ENCODE measurements around the gene SMARCB1. TPM values are rescaled to one million over a fixed set of nuclear protein-coding genes. Genes with fewer than 3 reads are reported as not detected.

The SMARCB1 gene
- total RNA-seq, 1 donor from 2014 or later = 21.8 TPM

DNA sequence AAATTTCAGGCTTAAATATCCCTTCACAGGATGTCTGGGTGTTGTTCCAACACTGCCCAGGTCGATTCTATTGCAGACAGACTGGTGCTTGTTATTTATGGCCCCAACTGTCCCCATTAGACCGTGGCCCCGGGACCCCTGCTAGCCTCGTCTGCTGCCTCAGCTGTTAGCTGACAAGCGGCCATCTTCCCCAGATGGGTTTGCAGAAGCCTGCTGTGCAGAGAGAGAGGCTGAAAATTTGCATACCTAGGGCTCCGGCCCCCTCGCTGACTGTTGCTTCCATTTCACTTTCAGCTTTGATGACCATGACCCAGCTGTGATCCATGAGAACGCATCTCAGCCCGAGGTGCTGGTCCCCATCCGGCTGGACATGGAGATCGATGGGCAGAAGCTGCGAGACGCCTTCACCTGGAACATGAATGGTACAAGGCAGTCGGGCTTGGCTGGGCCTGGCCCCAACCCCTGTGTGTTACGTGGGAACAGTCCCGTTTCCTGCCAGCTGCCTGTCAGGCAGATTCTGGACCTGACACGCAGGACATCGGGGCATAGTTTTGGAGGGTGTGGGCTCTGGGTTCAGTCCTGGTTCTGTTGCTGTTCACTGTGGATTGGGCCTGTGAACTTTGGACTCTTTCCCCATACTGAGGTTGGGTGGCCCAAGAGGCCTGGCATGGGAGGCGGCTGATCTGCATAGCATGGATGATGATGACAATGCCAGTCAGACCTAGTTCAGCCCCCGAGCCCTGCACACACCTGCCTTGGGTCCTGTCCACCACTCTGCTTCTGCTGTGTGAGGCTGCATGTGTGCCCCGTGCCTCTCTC lies 16.4 kb downstream of the SMARCB1 start:
- no peak for DNase-seq (ENCODE audit: low read depth in 2 of 2)

DNA sequence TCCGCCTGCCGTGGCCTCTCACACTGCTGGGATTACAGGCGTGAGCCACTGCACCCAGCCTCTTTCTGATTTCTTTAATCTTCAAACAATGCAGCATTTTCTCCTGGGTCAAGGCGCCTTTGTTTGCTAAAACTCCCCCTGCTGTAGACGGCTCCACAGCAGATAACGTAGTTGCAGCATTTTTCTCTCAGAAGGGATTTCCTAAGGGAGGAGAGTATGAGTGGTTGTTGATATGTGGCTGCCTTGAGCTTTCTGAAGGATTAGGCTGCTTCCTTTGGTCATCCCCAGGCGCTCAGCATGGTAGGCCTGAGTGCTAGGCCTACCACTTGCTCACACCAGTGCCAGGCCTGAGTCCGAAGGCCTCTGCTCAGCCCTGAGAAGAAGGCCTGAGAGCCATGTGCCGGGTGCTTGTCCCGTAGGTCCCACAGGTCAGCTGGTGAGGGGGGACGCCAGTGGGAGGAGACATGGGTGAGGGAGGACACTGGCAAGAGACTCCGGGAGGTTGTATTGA lies 18.1 kb downstream of the SMARCB1 start:
- no peak for DNase-seq (ENCODE audit: low read depth in 2 of 2)

DNA sequence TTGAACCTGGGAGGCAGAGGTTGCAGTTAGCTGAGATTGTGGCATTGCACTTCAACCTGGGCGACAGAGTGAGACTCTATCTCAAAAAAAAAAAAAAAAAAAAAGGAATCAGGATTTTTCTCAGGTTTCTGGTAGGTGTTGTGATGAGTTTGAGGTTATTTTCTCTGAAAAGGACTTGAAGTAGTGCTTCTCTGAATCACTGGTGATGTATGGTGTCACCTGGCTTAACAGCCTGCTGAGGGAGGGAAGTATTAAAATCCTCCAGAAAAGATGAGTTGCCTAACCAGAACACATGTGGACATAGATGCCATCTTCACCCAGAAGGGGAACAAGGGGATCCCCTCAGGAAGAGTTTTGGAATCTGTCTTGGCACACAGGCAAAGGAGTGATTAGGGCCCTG lies 20.1 kb downstream of the SMARCB1 start:
- no peak for DNase-seq (ENCODE audit: low read depth in 2 of 2)

DNA sequence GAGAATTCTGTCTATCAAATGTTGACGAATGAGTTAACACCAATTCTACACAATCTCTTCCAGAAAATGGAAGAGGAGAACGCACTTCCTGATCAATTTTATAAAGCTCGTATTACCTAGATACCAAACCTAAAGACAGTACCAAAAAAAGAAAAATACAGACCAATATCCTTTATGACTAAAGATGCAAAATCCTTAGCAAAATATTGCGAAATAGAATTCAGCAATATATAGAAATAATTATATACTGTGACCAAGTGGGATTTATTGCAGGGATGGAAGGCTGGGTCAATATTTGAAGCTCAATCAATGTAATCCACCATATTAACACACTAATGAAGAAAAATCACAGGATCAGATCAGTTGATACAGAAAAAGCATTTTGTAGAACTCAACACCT lies 25.6 kb downstream of the SMARCB1 start:
- DNase-seq (ENCODE audit: low read depth in 2 of 2) = no peak

DNA sequence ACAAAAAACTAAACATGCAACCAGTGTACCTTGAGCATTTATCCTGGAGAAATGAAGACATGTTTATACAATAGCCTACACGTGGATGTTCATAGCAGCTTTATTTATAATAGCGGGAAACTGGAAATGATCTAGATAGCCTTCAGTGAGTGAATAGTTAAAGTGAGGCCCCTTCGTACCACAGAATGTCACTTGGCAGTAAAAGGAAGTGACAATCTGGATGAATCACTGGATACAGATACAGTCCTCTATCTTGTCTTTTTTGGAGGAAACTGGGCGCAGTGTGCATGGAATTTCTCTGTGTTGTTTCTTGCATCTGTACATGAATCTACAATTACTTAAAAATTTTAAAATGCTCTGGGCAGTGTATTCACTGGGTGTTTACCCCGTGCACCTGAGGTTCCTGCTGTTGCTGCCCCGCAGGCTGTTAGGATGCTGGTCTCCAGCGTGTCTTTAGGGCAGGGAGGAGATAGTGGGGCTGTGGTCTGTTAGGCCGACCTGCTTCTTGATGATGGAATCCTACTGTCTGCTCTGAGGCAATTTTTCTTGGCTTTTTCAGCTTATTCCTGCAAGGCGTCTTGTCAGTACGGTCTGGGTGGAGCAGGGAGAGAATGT lies 28.9 kb downstream of the SMARCB1 start:
- DNase-seq (ENCODE audit: low read depth in 2 of 2) = no peak

DNA sequence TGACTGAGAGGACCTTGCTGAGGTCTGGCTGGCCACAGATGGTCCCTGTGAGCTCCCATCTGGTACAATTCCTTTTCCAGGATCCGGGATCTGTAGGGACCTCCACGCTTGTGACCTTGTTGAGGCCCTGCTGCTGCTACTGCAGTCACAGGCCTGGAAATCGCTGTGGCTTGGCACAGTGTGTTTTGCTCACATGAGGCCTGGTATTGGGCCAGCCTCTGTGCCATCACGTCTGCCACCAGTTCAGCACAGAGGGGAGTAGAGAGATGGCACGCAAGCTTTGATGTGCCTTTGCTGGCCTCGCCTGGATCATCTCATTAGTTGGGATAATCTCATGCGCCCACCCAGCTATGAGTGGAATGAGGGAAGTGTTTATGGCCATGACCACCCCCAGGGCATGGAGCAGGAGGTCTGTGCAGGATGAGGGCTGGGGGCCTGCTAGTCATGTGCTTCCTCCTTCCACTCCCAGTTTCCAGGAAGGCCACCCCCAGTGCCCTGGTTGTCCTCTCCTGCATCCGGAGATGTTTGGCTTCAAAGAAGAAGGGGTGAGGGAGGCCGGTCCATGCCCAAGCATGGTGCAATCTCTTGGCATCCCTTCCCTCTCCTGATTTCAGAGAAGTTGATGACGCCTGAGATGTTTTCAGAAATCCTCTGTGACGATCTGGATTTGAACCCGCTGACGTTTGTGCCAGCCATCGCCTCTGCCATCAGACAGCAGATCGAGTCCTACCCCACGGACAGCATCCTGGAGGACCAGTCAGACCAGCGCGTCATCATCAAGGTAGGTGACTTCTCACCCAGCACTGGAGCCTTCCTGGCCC lies 29.6 kb downstream of the SMARCB1 start:
- DNase-seq (ENCODE audit: low read depth in 2 of 2) = peak in 1 of 2 donors; percentile 31

DNA sequence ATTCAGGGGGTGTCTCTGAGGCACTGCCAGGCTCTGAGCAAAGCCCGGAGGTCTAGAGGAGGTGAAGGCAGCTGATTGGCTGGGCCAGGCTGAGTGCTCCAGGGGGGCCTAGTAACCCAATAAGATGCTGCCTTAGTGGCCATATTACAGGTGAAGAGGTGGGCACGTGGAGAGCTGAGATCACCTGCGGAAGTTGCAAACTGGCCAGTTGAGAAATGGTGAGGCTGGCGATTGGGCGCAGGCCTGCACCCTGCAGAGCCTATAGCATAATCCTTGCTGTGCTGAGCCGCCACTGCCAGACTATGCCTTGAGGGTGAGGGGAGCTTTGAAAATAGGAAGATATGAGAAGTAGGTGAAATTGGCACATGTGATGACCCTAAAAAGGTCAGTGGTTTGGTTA lies 30.4 kb downstream of the SMARCB1 start:
- no peak for DNase-seq (ENCODE audit: low read depth in 2 of 2)

DNA sequence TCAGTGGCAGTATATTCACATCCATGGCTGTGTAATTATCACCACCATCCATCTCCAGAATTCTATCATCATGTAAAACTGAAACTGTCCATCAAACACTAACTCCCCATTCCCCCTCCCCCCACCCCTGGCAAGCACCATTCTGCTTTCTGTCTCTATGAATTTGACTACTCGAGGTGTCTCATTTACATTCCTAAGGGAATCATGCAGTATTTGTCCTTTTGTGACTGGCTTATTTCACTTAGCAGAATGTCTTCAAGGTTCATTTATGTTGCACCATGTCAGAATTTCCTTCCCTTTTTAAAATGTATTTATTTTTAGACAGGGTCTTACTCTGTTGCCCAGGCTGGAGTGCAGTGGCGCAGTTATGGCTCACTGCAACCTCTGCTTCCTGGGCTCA lies 31.8 kb downstream of the SMARCB1 start:
- no peak for DNase-seq (ENCODE audit: low read depth in 2 of 2)

DNA sequence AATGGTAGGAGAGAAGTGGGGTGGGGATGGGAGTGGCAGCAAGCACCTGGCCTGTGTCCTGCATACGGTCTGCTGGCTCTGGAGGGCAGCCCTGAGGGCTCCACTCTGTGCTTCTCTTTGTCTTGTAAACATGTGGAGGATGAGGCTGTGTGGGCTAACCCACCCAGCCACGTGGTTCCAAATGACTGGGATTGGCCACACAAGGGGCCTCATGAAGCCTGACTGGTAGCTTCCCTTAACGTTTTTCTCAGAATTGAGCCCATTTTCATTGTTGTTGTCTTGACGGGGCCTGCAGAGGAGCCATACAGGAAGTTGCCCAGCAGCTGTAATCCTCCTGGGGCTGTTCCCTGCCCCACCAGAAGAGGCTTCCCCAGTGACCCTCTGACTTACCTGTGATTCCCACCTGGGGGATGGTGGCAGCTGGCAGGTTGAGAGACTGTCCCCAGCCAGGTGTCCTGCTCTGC lies 34.0 kb downstream of the SMARCB1 start:
- DNase-seq (ENCODE audit: low read depth in 2 of 2) = no peak

DNA sequence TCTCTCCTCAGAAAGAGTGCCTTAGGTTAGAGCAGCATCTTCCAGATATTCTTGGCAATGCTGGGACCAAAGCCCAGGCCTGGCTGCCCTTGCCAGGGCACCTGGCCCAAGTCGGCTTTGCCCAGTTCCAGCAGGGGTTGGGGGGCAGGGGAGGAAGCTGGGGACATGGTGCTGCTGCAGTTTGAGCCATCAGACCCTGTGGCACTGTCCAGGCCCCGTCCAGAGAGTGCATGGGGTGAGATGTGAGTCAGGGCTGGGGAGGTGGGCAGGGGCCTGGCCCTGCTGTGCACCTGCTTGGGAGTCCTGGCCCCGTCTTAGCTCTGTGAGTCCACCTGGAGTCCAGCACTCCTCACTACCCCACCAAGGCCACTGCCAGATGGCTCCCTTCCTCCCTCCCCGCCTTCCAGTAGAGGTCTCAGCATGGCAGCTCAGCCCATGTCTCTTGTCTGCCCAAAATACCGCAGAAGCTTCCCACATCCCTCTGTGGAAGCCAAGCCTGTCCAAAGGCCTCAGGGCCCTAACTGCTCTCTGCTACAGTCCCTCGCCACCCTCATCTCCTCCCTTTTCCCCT lies 35.4 kb downstream of the SMARCB1 start:
- DNase-seq (ENCODE audit: low read depth in 2 of 2) = no peak

DNA sequence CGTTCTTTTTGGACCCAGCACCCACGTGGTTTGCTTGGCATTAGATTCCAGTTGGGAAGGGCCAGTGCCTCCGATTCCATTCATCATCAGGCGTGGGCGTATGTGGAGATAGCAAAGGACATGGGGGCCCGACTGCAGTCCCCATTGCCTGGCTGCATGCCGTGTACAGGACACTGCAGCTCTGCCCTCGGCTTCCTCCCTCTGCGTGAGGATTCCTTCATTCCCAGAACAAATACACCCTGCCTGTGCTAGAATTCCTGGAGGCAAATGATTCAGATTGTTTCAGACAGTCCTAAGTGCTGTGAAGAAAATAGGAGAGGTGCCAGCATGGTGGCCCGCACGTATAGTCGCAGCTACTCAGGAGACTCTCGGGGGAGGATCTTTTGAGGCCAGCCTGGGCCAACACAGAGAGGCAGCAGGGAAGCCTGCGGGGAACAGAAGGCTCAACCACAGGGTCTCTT lies 36.6 kb downstream of the SMARCB1 start:
- no peak for DNase-seq (ENCODE audit: low read depth in 2 of 2)

DNA sequence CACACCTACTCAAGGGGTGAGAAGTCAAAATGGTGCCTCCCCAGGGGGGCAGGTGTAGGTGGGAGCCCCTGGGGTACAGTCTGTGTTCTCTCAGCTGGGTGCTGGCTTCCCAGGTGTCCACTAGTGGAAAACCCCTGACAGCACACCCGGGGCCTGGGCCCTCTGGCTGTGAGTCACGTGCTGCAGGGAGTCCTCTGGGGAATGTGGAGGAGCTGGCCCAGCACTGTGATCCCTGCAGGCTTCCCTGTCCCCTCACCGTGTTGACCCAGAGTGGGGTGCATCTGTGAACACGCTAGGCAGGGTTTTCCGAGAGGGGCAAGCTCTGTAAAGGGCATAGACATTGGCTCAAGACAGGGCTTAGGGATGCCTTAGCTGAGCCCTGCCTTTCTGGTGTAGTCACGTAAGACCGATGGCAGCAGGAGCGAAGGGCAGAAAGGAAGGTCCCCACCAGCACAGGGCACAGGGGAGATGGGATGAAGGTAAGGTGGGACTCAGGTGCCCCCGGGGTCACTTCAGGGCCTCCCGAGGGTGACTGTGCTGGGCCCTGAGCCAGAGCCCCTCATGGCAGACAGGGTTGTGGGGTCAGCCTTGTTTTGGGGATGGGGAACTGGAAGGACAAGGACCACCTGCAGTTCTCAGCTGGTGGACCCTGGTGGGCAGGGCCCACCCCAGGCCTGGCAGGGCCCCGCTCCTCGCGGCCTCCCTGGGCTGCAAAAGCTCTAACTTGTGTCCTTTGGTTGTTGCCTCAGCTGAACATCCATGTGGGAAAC lies 37.9 kb downstream of the SMARCB1 start:
- no peak for DNase-seq (ENCODE audit: low read depth in 2 of 2)

DNA sequence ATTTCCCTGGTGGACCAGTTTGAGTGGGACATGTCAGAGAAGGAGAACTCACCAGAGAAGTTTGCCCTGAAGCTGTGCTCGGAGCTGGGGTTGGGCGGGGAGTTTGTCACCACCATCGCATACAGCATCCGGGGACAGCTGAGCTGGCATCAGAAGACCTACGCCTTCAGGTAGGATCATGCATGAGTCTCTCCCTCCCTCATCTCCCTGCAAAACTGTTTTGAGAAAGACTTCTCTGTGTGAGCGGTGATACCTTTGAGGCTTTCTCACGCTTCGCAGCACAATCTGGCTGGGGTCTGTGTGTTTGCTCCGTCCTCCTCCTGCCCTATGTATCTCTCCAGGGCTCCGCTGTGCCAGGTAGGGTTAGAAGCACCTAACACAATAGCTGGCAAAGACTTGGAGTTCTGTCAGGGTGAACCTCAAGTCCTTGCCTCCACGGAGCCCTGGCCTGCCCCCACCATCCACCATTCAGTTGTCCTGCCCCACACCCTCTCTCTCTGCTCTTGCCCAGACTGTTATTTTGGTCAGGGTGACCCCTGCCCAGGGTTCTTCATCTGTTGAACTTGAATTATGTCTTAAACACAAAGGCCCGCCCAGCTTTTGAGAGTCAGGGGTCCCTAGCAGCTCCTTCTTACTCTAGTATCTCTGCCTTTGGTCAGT lies 38.6 kb downstream of the SMARCB1 start:
- no peak for DNase-seq (ENCODE audit: low read depth in 2 of 2)

DNA sequence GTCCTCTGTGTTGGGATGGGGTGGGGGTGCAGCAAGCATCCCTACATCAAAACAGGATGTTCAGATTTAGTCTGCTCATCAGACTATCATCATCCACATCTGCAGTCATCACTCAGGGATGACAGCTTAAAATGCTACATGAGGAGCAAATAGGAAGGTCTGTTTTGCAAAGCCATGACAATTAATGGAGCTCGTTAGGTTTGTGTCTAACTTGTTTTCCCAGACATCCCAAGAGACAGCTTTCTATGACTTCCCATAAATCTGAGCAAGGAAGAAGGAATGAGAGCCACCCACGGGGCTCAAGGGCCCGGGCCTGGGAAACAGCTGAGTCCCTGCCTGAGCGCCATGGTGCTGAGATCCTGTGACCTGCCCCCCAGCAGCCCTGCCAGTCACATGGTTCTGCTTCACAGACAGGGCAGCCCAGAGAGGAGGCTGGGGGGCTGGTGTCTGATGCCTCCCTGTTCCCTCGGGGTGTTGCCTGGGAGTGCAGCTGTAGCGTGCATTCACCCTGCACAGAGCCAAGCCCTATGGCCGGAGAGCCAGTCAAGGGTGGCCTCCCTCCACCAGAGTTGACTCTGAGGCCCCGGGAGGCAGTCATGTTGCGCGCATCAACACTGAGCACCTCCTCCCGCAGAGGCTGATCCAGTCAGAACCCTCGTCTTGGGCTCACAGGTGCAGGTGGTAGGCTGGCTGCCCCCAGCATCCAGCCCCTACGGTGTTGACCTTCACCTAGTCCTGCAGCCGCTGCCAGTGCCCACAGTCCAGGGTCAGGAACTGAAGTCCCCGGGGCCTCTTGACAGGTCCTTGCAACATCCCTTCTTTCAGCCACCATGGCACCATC lies 40.0 kb downstream of the SMARCB1 start:
- no peak for DNase-seq (ENCODE audit: low read depth in 2 of 2)

DNA sequence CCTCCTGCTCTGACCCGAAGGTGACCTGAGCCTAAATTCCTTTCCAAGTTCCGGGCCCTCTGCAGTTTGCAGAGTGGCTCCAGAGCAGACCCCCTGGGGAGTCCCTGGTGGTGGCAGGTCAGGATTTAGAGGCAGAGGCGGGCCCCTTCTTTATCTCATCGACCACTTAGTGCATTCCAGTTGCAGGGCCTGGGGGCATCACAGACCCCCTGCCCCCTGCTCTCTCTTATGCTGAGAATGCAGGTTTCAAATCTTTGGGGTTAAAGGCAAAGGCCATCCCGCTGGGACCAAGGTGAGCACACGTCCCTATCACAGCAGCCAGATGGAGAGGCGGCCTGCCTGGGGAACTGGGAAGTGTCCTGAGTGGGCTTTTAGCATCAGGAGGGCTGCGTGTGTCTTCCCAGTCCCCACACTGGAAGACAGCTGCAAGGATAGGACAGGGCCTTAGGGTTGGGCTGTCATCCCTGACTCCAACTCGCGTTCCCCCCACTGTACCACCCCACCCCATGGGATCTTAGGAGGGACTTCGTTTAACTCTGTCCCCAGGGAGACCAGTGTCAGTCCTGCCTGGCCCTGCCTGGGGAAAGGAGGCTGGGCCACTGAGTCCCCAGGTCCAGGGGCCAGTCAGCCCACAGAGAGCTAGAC lies 40.7 kb downstream of the SMARCB1 start:
- DNase-seq (ENCODE audit: low read depth in 2 of 2) = no peak

DNA sequence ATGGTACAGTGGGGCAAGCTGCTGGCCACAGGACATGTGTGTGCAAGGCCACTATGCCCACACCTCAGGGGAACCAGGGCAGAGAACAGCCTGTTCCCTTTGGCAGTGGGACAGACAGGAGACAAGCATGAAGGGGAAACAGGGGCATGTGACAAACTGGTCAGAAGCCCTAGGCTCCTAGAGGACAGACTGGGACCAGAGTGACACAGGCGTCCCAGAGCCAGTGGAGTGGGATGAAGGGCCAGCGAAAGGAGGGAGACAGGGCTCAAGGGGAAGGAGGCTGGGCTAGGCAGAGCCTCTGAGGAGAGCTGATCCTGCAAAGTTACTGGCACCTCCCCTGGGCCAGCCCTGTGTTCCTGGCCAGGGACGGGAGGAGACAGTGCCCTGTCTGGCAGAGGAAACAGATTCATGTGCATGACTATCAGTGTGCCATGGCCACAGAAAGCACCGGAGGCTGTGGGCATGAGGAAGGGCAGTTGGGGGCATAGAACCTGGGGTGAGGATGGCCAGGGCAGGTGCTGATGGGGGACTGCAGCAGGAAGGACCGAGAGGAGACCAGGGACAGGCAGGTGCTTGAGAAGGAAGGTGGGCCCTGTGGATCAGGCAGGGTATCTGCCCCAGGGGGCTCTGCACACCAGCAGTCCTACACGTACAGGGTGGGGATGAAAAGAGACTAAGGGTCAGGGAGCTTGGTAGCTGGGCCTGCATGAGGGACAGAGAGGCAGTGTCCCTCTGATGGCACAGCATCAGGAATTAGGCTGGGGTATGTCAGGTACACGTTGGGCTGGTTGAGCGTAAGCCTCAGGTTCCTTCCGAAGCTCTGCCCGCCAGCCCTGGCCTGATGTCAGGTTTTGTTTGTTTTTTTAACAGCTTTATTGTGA lies 42.3 kb downstream of the SMARCB1 start:
- no peak for DNase-seq (ENCODE audit: low read depth in 2 of 2)

DNA sequence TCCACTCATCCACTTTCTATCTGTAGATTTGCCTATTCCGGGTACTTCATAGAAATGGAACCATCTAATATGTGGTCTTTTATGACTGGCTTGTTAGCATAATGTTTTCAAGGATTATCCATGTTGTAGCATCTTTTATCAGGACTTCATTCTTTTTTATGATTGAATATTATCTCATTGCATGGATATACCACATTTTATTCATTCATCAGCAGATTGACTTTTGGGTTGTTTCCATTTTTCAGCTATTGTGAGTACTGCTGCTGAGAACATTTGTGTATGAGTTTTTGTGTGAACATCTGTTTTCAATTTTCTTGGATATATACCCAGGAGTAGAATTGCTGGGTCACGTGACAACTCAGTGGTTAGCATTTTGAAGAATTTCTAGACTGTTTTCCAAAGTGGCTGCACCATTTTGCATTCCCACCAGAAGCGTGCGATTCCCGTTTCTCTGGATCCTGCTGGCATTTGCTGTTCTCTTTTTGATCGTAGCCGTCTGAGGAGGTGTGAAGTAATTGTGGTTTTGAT lies 43.1 kb downstream of the SMARCB1 start:
- DNase-seq (ENCODE audit: low read depth in 2 of 2) = no peak

DNA sequence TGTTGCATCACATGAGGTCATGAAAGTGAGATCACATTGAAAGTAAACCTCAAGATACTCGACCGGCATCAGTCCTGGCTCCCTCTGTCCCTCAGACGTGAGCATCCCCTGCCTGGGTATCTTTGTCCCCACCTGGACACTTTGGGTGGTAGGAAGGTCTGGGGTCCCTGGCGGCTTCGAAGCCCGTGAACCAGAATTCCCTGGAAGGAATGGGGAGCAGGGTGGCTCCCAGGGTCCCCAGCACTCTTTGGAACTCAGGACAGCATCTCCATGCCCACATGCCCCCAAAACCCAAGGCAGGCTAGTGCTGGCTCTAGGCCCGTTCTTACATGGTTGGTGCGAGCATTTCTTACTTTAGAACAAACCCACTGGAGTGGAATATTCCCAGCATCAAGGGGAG lies 44.5 kb downstream of the SMARCB1 start:
- DNase-seq (ENCODE audit: low read depth in 2 of 2) = no peak
